Endothelial cell of umbilical vein (primary cell): ENCODE measurements around the gene PIGZ. TPM values are rescaled to one million over a fixed set of nuclear protein-coding genes. Genes with fewer than 3 reads are reported as not detected.
A peak's percentile ranks its signal among the peaks of the same experiment; 100 is the strongest.

Experiments used
- BruUV-seq: library from RNA; stranded (reverse); fragments of 400-500 nt; replicated peaks from 2 replicates; lab custom pipeline; 2021; lab: Mats Ljungman, UMichigan
- CTCF ChIA-PET: fragments of 300-600, 350-600 bp; sonication (Branson Sonifier 250); formaldehyde crosslinking; loops from one replicate; lab custom pipeline; 2021; ENCODE audit warnings: antibody characterized with exemption, inconsistent platforms; lab: Charles Lee
- POLR2A ChIA-PET: fragments of 300-600, 350-600 bp; sonication (Branson Sonifier 250); formaldehyde crosslinking; loops from one replicate; lab custom pipeline; 2021; ENCODE audit warnings: antibody characterized with exemption, inconsistent platforms; lab: Charles Lee
- DNase-seq: peaks from one replicate; pipeline ENCODE4 v3.0.0-alpha.2; 2011; ENCODE audit warnings: low read depth, low spot score
- FAIRE-seq: peaks from 2 replicates; lab custom pipeline; 2011; peaks lifted over from hg19 to GRCh38; lab: Jason Lieb, UNC
- H2AFZ ChIP-seq: 2 replicates; pipeline ENCODE4 v1.6.0; 2012; ENCODE audit warnings: low read depth, low read length, control low read depth, inconsistent platforms
- H3K27ac ChIP-seq: 2 replicates; pipeline ENCODE4 v1.5.1; 2011; ENCODE audit warnings: low read depth, mild to moderate bottlenecking, control low read depth, low read length, moderate library complexity; ENCODE audit not compliant: insufficient read depth
- H3K27me3 ChIP-seq, 2 experiments: 2 replicates each; pipeline versions ENCODE4 v1.6.0 to v1.6.1; 2011; ENCODE audit warnings: low read length in 2 of 2, mixed read lengths in 1 of 2; ENCODE audit not compliant: control insufficient read depth in 2 of 2, insufficient read depth in 2 of 2
- H3K36me3 ChIP-seq, 2 experiments: 2 replicates in 1 of 2; 3 replicates in 1 of 2; pipeline ENCODE4 v1.5.1; 2011; ENCODE audit warnings: low read length in 2 of 2, mild to moderate bottlenecking in 1 of 2, moderate library complexity in 1 of 2; ENCODE audit not compliant: control insufficient read depth in 2 of 2, insufficient read depth in 2 of 2; ENCODE audit errors: extremely low read depth in 1 of 2
- H3K4me1 ChIP-seq: 3 replicates; pipeline ENCODE4 v1.5.1; 2011; ENCODE audit warnings: mild to moderate bottlenecking, low read length; ENCODE audit not compliant: control insufficient read depth, insufficient read depth; ENCODE audit errors: extremely low read depth
- H3K4me2 ChIP-seq: 2 replicates; pipeline ENCODE4 v1.6.1; 2011; ENCODE audit warnings: low read length, control low read depth, mixed read lengths; ENCODE audit not compliant: insufficient read depth
- H3K4me3 ChIP-seq, 3 experiments: fragments of 200-600 bp in 1 of 3; sonication (generic), shearing (Covaris generic) in 1 of 3; replicated peaks in 1 of 3; 2 replicates each; pipeline ENCODE4 v1.5.1; 2011 to 2016; ENCODE audit warnings: control low read depth in 3 of 3, low read length in 3 of 3, mild to moderate bottlenecking in 2 of 3, inconsistent platforms in 1 of 3, low read depth in 1 of 3, moderate library complexity in 1 of 3; ENCODE audit not compliant: insufficient read depth in 1 of 3
- H3K79me2 ChIP-seq: 2 replicates; pipeline ENCODE4 v1.6.0; 2012; ENCODE audit warnings: low read length, inconsistent platforms; ENCODE audit not compliant: control insufficient read depth, insufficient read depth
- H3K9ac ChIP-seq: replicated peaks from 2 replicates; pipeline ENCODE3; 2011; ENCODE audit warnings: low read length, control low read depth; ENCODE audit not compliant: insufficient read depth; ENCODE audit errors: extremely low read depth
- H3K9me1 ChIP-seq: replicated peaks from 3 replicates; pipeline ENCODE4 v1.6.0; 2011; ENCODE audit warnings: mild to moderate bottlenecking, low read length; ENCODE audit not compliant: control insufficient read depth, insufficient read depth; ENCODE audit errors: extremely low read depth
- H3K9me3 ChIP-seq: replicated peaks from 2 replicates; pipeline ENCODE4 v1.5.1; 2012; ENCODE audit warnings: low read length, inconsistent platforms; ENCODE audit not compliant: control insufficient read depth, insufficient read depth
- H4K20me1 ChIP-seq: replicated peaks from 2 replicates; pipeline ENCODE3; 2011; ENCODE audit warnings: mild to moderate bottlenecking, low read length; ENCODE audit not compliant: control insufficient read depth, insufficient read depth; ENCODE audit errors: extremely low read depth
- EZH2 ChIP-seq: IDR thresholded peaks from 2 replicates; pipeline ENCODE4 v1.6.1; 2012; ENCODE audit warnings: borderline replicate concordance, low read depth, mild to moderate bottlenecking, moderate library complexity, low read length, inconsistent platforms; ENCODE audit not compliant: severe bottlenecking
- FOS ChIP-seq: IDR thresholded peaks from 2 replicates; pipeline ENCODE4 v1.6.1; 2011; ENCODE audit warnings: mild to moderate bottlenecking, low read length, moderate library complexity, borderline replicate concordance; ENCODE audit not compliant: insufficient read depth
- GATA2 ChIP-seq: IDR thresholded peaks from 2 replicates; pipeline ENCODE4 v1.7.0; 2011; ENCODE audit warnings: low read depth, mild to moderate bottlenecking, moderate library complexity, mixed read lengths, low read length; ENCODE audit not compliant: insufficient read length, insufficient read depth
- JUN ChIP-seq: IDR thresholded peaks from 2 replicates; pipeline ENCODE4 v1.6.1; 2011; ENCODE audit warnings: borderline replicate concordance, low read depth; ENCODE audit not compliant: insufficient read length, insufficient read depth
- MYC ChIP-seq: IDR thresholded peaks from one replicate; pipeline ENCODE4 v1.6.1; 2011; ENCODE audit warnings: mild to moderate bottlenecking, low read depth, low read length
- POLR2A ChIP-seq: IDR thresholded peaks from 2 replicates; pipeline ENCODE4 v1.6.1; 2012; ENCODE audit warnings: low read depth, mild to moderate bottlenecking, control low read depth, low read length
- POLR2AphosphoS5 ChIP-seq: IDR thresholded peaks from 2 replicates; pipeline ENCODE4 v1.6.1; 2012; ENCODE audit warnings: low read depth, mild to moderate bottlenecking, control low read depth, low read length, moderate library complexity; ENCODE audit not compliant: insufficient read depth
- dilution Hi-C: fragments of 300-500 bp; cut with MboI; formaldehyde crosslinking; loops from one replicate; pipeline ENCODE4 v1.15.0; 2019; ENCODE audit warnings: low sequenced_read_pairs; ENCODE audit not compliant: extremely low pct_ligation_motif_present
- intact Hi-C: fragments of 100-400 bp; cut with micrococcal nuclease; formaldehyde crosslinking; loops from one replicate; pipeline ENCODE4 v1.10.0; 2022
- polyA plus RNA-seq, 4 experiments: library from polyadenylated mRNA; depleted of rRNA in 3 of 4; stranded (reverse) in 3 of 4; unstranded in 1 of 4; fragments of >200 nt; gene quantifications; 2 replicates each; pipeline versions ENCODE4 v1.2.1 to v1.2.3, GENCODE V29; 2011 to 2012; ENCODE audit warnings: missing spikeins in 1 of 4
- total RNA-seq: library from RNA; stranded (reverse); gene quantifications from 2 replicates; pipeline ENCODE4 v1.2.3, GENCODE V29; 2021
- TF ChIP-seq, protein P1 (sequence below), 2 donors: IDR thresholded peaks; 1 replicate in 1 of 2; 2 replicates in 1 of 2; pipeline ENCODE4 v1.5.1; 2011; ENCODE audit warnings: low read length in 2 of 2, mild to moderate bottlenecking in 2 of 2, moderate library complexity in 2 of 2, control low read depth in 1 of 2, inconsistent platforms in 1 of 2, low read depth in 1 of 2; ENCODE audit not compliant: insufficient read depth in 1 of 2; ENCODE audit errors: extremely low read depth in 1 of 2
- TF ChIP-seq, protein P2 (sequence below): IDR thresholded peaks from 2 replicates; pipeline ENCODE4 v1.6.1; 2011; ENCODE audit not compliant: insufficient read depth, insufficient read length

The PIGZ gene
- total and polyA plus RNA-seq, 2 donors (not counting 3 experiments of a cell fraction or from before 2014, with no cell fraction given) = 6.0 to 6.5 TPM

DNA sequence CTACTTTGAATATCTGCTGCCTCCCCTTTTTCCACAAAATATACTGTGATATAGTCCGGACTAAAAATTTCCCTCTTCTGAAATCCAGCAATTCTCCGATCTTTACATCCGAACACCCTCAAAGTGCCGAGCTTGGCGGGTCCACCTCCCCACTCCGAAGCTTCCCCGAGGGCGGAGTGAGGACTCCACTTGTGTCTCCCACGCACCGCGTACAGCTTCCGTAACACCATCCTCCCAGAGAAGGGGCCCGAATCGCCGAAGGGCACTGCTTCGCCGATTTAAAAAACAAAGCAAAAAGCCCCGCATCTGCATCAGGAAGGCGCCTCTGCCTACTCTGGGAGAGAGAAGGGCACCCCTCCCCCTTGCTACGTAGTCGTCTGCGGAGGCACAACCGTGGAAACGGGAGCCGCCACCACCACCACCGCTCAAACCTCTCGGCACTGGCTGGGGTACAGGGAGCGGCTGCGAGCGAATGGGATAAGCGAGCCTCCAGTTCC is 26.9 kb downstream of the PIGZ start:
- Histone ChIP-seq H3K4me1 (peaks cover 16% of the 10 kb centered on the region), H4K20me1 (no peaks in the 10 kb centered on the region), H3K36me3 (peaks cover 6 to 10% of the 10 kb centered on the region in 2 experiments), H3K9ac (peak overlapping the region; percentile 87), H3K4me3 (peak overlapping the region; percentile 73 to 93 (median 85)), H2AFZ (peak overlapping the region; percentile 41), H3K9me1 (no peaks in the 10 kb centered on the region), H3K9me3 (no peaks in the 10 kb centered on the region), H3K79me2 (peaks cover 52% of the 10 kb centered on the region), H3K27me3 (no peaks in the 10 kb centered on the region), H3K27ac (peak overlapping the region; percentile 76), H3K4me2 (peak overlapping the region; percentile 90)
- no peak for FAIRE-seq
- ChIA-PET CTCF (interaction anchor here (0.5 to 2.6 kb wide), 9 partner anchors 8 to 419 kb away, joined by 3 to 15 read pairs (median 4); partner anchors contain the start of genes PAK2 and SENP5), POLR2A (interaction anchor here (1.2 kb wide), 1 partner anchor 74 kb away, joined by 5 read pairs; no protein-coding TSS in a partner anchor)
- TF ChIP-seq MYC (no peak), EZH2 (no peak), POLR2AphosphoS5 (no peak), JUN (no peak), FOS (no peak), POLR2A (no peak), GATA2 (no peak)
- TF ChIP-seq, protein P1, sequence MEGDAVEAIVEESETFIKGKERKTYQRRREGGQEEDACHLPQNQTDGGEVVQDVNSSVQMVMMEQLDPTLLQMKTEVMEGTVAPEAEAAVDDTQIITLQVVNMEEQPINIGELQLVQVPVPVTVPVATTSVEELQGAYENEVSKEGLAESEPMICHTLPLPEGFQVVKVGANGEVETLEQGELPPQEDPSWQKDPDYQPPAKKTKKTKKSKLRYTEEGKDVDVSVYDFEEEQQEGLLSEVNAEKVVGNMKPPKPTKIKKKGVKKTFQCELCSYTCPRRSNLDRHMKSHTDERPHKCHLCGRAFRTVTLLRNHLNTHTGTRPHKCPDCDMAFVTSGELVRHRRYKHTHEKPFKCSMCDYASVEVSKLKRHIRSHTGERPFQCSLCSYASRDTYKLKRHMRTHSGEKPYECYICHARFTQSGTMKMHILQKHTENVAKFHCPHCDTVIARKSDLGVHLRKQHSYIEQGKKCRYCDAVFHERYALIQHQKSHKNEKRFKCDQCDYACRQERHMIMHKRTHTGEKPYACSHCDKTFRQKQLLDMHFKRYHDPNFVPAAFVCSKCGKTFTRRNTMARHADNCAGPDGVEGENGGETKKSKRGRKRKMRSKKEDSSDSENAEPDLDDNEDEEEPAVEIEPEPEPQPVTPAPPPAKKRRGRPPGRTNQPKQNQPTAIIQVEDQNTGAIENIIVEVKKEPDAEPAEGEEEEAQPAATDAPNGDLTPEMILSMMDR (IDR thresholded peaks at IDR 0.05; ENCODE audit: extremely low read depth in 1 of 2, insufficient read depth in 1 of 2, low read depth in 1 of 2, low read length in 2 of 2) = no peak
- TF ChIP-seq, protein P2, sequence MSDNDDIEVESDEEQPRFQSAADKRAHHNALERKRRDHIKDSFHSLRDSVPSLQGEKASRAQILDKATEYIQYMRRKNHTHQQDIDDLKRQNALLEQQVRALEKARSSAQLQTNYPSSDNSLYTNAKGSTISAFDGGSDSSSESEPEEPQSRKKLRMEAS = no peak
- TSS peak; percentile 68 for BruUV-seq
- dilution Hi-C loops (no loop called here), intact Hi-C loops (loop anchor here (1.0 to 2.0 kb wide), 5 partner anchors 27 to 413 kb away; partner anchors contain the start of genes FBXO45, PIGZ, SENP5 and WDR53)
- DNase-seq = no peak
